Measurements from ENCODE around the gene BCL2.
A peak's percentile ranks its signal among the peaks of the same experiment; 100 is the strongest.
"Not testable (repeated sequence)": the region's sequence is repeated elsewhere in the genome, so short reads cannot be mapped to it uniquely, and the experiment has no call there.

Gene BCL2

GRCh38 chr18:63257453-63257852, 62.1 kb downstream of the BCL2 start:
- peak; percentile 22 for DNase-seq

GRCh38 chr18:63255435-63255834, 64.1 kb downstream of the BCL2 start:
- no peak for DNase-seq

GRCh38 chr18:63254716-63255399, 64.7 kb downstream of the BCL2 start:
- DNase-seq, result no peak

- DNase-seq, result no peak
Observed at GRCh38 chr18:63253428-63254372, 65.9 kb downstream of the BCL2 start.

DNA sequence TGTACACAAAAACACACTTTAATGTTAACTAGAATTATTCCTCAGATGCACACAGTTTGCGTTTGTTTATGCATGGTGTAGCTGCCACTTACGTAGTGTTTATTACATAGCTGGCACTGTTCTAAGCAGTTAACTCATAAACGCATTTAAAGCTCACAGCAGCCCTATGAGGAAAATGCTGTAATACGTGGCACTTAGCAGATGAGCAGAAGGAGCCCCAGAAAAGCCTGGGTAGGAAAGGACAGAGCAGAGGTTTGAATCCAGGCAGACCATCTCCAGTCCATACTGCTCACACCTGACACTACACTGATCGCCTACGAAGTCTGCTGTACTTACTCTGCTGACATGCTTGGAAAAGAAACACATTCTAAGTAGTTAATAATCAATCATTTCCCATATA, 66.6 kb downstream of the BCL2 start:
- DNase-seq, result no peak

- peak; percentile 62 for DNase-seq
Observed at GRCh38 chr18:63249771-63250170, 69.8 kb downstream of the BCL2 start.

DNA sequence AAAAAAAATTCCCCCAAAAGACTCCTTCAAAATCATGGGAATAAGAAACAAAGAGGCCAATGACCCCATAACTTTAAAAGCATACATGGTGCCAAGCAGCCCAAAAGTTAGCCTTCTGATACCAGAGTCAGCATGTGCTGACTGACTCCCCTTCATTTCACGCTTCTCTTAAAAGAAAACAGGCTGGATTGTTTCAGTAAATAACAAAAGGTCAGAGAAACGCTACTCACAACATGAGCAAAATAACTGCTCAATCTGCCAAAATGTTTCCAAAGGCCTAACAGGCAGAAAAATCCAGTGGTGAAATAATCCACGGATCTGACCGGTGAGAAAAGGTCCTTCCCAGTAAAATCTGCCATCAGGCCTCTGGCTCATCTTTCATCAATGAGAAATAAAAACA, 71.6 kb downstream of the BCL2 start:
- no peak for DNase-seq

DNA sequence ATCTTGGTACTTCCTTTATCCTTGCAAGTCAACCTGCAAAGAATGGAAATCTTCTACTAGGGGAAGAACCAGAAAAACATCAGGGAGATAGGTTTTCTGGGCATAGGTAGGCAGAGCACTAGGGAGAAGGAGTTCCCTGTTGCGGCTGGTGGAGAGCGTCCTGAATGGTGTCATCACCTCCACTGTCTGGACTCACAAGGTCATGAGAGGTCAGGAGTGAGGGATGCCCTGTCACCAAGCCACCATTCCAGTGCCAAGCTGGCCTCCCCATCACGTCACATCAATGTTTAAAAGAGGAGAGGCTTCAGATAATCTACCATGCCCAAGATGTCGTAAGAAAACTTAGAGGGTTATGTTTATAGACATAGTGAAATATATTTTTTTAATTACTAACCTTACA, 72.1 kb downstream of the BCL2 start:
- no peak for DNase-seq

- DNase-seq, result no peak
Observed at GRCh38 chr18:63245600-63245999, 74.0 kb downstream of the BCL2 start.

DNA sequence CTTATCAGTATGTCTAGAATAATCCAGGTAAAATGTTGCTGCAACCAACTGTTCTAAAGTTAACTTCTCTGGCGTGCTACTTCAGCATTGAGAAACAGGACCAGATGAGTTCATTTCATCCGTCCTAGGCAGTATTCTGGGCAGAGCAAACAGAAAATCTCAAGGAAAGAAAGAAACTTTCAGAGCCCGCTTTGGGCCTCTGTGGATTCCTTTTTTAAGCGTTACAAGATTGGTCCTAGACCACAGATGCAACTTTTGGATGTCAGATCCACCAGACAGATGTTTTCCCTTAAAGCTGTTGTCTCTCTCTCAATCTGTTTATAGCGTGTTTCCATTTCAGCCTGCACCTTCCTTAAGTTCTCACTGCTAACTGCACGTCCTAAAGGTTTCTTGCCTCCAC, 75.0 kb downstream of the BCL2 start:
- DNase-seq, result no peak

DNA sequence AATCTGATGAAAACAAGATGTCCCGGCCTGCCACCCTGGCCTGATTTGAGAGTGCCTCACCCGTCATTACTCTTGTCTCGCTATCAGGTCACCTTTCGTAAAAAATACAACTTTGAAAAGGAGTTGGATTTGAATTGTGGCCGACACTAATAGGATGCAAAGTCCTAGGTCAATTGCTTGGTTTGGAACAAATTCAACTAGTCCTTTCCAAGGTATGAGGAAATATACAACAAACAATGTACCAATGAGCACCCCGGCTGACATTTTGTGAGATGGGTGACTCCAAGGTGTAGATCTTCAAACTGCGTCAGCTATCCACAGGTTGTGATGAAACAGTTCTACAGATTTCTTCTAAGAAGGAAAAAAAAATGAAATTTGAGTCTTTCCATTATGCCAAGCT, 77.8 kb downstream of the BCL2 start:
- no peak for DNase-seq

DNA sequence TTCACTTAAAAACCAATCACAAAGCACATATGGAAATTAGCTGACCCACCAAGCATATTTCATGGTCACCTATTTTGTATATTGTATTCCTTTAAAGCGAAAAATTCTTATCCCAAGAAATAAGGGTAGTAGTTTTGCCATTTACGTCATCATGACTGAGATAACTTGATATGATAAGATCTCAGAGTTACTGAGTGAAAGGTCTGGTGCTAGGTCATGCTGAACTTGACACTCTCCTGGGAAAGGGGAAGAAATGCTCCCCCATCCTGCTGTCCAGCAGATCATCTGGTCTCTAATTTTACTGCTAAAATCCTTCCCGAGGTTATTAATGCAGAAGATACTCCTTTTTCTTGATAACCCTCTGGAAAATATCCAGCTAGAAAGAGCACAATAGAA, 78.3 kb downstream of the BCL2 start:
- DNase-seq, result no peak

- no peak for DNase-seq
Observed at GRCh38 chr18:63240531-63241316, 78.8 kb downstream of the BCL2 start.

DNA sequence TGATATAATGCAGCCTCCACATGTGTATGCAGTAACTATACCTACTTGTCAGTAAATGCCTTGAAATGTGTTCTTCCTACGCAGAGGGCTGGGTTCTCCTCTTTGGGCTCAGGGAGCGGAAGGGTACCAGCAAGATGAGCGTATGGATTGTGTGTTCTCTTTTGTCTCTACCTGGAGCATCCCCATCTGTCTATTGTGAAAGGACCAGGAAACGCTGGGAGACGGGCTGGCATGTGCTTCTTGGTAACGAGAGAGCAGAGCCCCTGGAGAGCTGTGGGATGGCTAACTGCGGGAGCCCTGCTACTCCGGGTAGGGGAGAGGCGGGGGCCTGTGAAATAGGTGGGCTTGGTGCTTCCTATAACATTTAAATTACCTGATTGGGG, 80.9 kb downstream of the BCL2 start:
- DNase-seq, result peak; percentile 97

DNA sequence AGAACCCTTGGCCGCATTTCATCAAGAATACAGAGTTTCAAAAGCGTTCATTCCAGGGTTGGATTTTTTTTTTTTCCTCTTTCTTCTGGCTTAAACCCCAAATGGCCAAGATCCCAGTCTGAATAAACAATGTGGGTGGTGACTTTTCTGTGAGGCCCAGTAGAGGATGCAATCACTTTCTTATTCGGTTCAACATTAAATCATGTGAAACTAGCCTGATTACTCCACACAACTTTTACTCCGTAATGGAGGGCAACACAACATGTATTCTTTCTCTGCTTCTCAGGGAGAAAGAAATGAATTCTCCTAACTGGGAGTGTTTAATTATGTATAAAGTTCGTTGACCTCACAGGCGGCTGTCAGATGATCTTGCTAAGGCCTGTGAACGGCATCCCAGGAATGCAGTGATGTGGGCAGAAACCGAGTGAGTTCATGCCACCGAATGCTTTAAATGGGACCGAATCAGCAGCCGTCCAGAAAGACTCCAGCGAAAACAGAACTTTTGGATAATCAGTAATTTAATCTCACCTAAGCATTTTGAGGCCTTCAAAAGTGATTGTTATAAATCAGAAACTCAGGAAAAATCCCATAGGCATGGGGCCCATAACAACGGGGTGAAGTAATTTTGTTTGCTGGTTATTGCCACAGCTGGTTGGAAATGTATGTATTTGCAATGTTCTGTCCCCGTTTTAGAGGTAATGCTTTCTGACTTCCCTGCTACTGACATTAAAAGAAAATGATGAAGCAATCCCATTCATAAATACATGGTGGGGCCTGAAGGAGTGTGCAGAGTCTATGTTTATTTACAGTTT, 81.5 kb downstream of the BCL2 start:
- DNase-seq, result no peak

- DNase-seq, result no peak
Observed at GRCh38 chr18:63236921-63237846, 82.4 kb downstream of the BCL2 start.

DNA sequence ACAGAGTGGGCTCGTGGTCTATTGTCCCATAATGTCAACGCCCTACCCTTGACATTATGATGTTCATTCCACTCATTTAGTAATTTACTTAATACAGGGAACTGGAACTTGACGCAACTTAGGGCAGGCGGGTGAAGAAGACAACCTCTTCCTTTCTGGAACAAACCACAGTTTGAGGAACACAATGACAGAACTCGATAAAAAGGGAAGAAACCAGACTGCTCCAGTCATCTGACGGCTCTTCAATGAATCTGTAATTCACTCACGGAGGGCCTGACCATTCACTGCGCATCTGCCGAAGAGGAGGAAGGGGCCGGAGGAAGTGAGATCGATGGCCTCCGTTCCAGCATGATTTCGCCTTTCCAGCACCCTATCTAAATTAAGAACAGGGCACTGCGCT, 83.2 kb downstream of the BCL2 start:
- DNase-seq, result no peak

DNA sequence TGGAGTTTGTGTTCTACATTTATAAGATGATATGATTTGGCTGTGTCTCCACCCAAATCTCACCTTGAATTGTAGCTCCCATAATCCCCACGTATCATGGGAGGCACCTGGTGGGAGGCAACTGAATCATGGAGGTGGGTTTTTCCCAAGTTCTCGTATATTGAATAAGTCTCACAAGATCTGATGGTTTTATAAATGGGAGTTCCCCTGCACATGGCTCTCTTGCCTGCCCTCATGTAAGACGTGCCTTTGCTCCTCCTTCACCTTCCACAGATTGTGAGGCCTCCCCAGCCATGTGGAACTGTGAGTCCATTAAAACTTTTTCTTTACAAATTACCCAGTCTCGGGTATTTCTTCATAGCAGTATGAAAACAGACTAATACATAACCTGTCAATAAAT, 83.6 kb downstream of the BCL2 start:
- not testable (repeated sequence) for DNase-seq

- no peak for DNase-seq
Observed at GRCh38 chr18:63234841-63235240, 84.7 kb downstream of the BCL2 start.

DNA sequence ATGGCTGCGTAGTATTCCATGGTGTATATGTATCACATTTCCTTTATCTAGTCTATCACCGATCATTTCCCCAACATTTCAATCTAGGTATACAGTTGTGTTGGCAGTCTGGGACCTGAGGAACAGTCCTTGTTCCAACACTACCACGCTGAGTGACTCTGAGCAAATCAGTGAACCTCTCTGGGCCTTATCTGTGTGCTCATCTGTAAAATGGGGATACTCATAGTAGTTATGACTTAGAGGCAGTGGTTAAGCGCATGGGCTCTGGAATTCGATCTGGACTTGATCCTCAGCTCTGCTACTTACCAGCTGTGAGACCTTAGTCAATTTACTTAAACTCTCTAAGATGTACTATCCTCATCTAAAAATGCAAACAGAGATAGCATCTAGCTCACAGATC, 85.1 kb downstream of the BCL2 start:
- DNase-seq, result no peak

- DNase-seq, result peak; percentile 53
Observed at GRCh38 chr18:63233334-63233733, 86.2 kb downstream of the BCL2 start.

DNA sequence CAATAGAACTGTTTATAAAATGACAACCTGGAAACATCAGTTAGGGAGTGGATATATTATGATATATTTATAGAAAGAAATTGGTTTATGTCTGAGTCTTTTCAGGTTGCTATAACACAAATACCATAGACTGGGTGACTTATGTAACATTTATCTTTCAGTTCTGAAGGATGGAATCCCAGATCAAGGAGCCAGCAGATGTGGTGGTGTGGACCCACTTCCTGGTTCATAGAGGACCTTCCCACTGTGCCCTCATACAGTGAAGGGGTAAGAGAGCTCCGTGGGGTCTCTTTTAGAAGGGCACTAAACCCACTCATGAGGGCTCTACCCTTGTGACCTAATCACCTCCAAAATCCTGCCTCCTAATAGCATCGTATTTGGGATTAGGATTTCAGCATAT, 86.7 kb downstream of the BCL2 start:
- DNase-seq, result peak; percentile 22
